Vagina (tissue), 2 donors: Measurements from ENCODE around the gene CBFA2T2. TPM values are rescaled to one million over a fixed set of nuclear protein-coding genes. Genes with fewer than 3 reads are reported as not detected.
"Not testable (repeated sequence)": the region's sequence is repeated elsewhere in the genome, so short reads cannot be mapped to it uniquely, and the experiment has no call there.

Source experiments
- DNase-seq, 2 donors: peaks; one replicate each; pipeline ENCODE4 v3.0.0-alpha.2; 2017; ENCODE audit errors: extremely low spot score in 2 of 2
- H3K27ac ChIP-seq: fragments of 200-600 bp; sonication (generic); one replicate; pipeline ENCODE4 v1.5.1; 2019
- H3K27me3 ChIP-seq: fragments of 200-600 bp; sonication (generic); one replicate; pipeline ENCODE4 v1.5.1; 2019
- H3K36me3 ChIP-seq, 2 donors: fragments of 200-600 bp; sonication (generic); one replicate each; pipeline ENCODE4 v1.5.1; 2017 to 2019
- H3K4me1 ChIP-seq: fragments of 200-600 bp; sonication (generic); one replicate; pipeline ENCODE4 v1.5.1; 2019
- H3K4me3 ChIP-seq, 2 donors: fragments of 200-600 bp; sonication (generic); 1 replicate in 1 of 2; 2 replicates in 1 of 2; pipeline ENCODE4 v1.5.1; 2016 to 2019
- H3K9me3 ChIP-seq: fragments of 200-600 bp; sonication (generic); one replicate; pipeline ENCODE4 v1.5.1; 2019
- CTCF ChIP-seq, 3 experiments: fragments of 450-650 bp in 2 of 3; fragments of 200-600 bp in 1 of 3; sonication (generic) in 1 of 3; IDR thresholded peaks; one replicate each; pipeline ENCODE4 v1.5.1; 2017 to 2019; ENCODE audit warnings: antibody characterized with exemption in 3 of 3, mild to moderate bottlenecking in 2 of 3, moderate library complexity in 2 of 3
- POLR2A ChIP-seq, 2 donors: fragments of 450-650 bp; IDR thresholded peaks; one replicate each; pipeline ENCODE4 v1.6.1; 2017; ENCODE audit warnings: antibody characterized with exemption in 2 of 2, mild to moderate bottlenecking in 2 of 2, moderate library complexity in 2 of 2
- POLR2AphosphoS5 ChIP-seq, 2 donors: sonication (generic); formaldehyde crosslinking; IDR thresholded peaks; one replicate each; pipeline ENCODE4 v1.9.0; 2017; ENCODE audit warnings: antibody characterized with exemption in 2 of 2, mild to moderate bottlenecking in 2 of 2, low read depth in 1 of 2; ENCODE audit not compliant: insufficient read depth in 1 of 2
- intact Hi-C: fragments of 100-400 bp; cut with DNase I; formaldehyde crosslinking; loops from one replicate; pipeline ENCODE4 v1.15.1; 2023
- total RNA-seq: library from RNA; depleted of rRNA; stranded (reverse); fragments of >200 nt; gene quantifications from one replicate; pipeline ENCODE4 v1.2.3, GENCODE V29; 2016

CBFA2T2 gene
- total RNA-seq, 1 donor from 2014 or later: 34.9 TPM

GRCh38 chr20:33627577-33628216 lies 137.8 kb downstream of the CBFA2T2 start:
- Histone ChIP-seq H3K27me3 (no peaks in the 10 kb centered on the region), H3K4me3 (no peak overlapping the region), H3K9me3 (no peaks in the 10 kb centered on the region), H3K36me3 (peaks cover 0 to 64% of the 10 kb centered on the region in 2 donors), H3K4me1 (no peaks in the 10 kb centered on the region), H3K27ac (no peak overlapping the region)
- DNase-seq: no peak
- TF ChIP-seq POLR2A (IDR thresholded peaks at IDR 0.05) (no peak), CTCF (IDR thresholded peaks at IDR 0.05) (no peak), POLR2AphosphoS5 (IDR thresholded peaks at IDR 0.05; ENCODE audit: insufficient read depth in 1 of 2, low read depth in 1 of 2) (no peak)
- intact Hi-C loops: no loop called here

GRCh38 chr20:33629533-33629932 lies 139.6 kb downstream of the CBFA2T2 start:
- no peak for TF ChIP-seq POLR2A (IDR thresholded peaks at IDR 0.05)
- no peak for TF ChIP-seq CTCF (IDR thresholded peaks at IDR 0.05)
- TF ChIP-seq POLR2AphosphoS5 (IDR thresholded peaks at IDR 0.05; ENCODE audit: insufficient read depth in 1 of 2, low read depth in 1 of 2): no peak
- intact Hi-C loops: no loop called here
- no peak for DNase-seq
- H3K4me1 ChIP-seq: no peaks in the 10 kb centered on the region
- no peak overlapping the region for H3K4me3 ChIP-seq
- peaks cover 0 to 67% of the 10 kb centered on the region in 2 donors for H3K36me3 ChIP-seq
- H3K9me3 ChIP-seq: no peaks in the 10 kb centered on the region
- H3K27ac ChIP-seq: no peak overlapping the region
- no peaks in the 10 kb centered on the region for H3K27me3 ChIP-seq

GRCh38 chr20:33629979-33630378 lies 140.1 kb downstream of the CBFA2T2 start:
- H3K9me3 ChIP-seq: no peaks in the 10 kb centered on the region
- TF ChIP-seq POLR2AphosphoS5 (IDR thresholded peaks at IDR 0.05; ENCODE audit: insufficient read depth in 1 of 2, low read depth in 1 of 2): no peak
- TF ChIP-seq CTCF (IDR thresholded peaks at IDR 0.05): no peak
- TF ChIP-seq POLR2A (IDR thresholded peaks at IDR 0.05): no peak
- intact Hi-C loops: no loop called here
- DNase-seq: no peak
- H3K27me3 ChIP-seq: no peaks in the 10 kb centered on the region
- H3K4me1 ChIP-seq: no peaks in the 10 kb centered on the region
- H3K36me3 ChIP-seq: peaks cover 0 to 70% of the 10 kb centered on the region in 2 donors
- no peak overlapping the region for H3K27ac ChIP-seq
- no peak overlapping the region for H3K4me3 ChIP-seq

- Histone ChIP-seq H3K36me3 (peaks cover 0 to 70% of the 10 kb centered on the region in 2 donors), H3K9me3 (no peaks in the 10 kb centered on the region), H3K4me3 (no peak overlapping the region), H3K4me1 (no peaks in the 10 kb centered on the region), H3K27me3 (no peaks in the 10 kb centered on the region), H3K27ac (no peak overlapping the region)
- no peak for DNase-seq
- intact Hi-C loops: no loop called here
- TF ChIP-seq CTCF (IDR thresholded peaks at IDR 0.05) (no peak), POLR2AphosphoS5 (IDR thresholded peaks at IDR 0.05; ENCODE audit: insufficient read depth in 1 of 2, low read depth in 1 of 2) (no peak), POLR2A (IDR thresholded peaks at IDR 0.05) (no peak)
Observed at GRCh38 chr20:33630507-33630906, 140.6 kb downstream of the CBFA2T2 start.

GRCh38 chr20:33631910-33632309 lies 142.0 kb downstream of the CBFA2T2 start:
- H3K9me3 ChIP-seq, H3K4me3 ChIP-seq, H3K4me1 ChIP-seq, H3K27me3 ChIP-seq, DNase-seq, H3K27ac ChIP-seq, intact Hi-C loops: not testable (repeated sequence)
- peaks cover 0 to 62% of the 10 kb centered on the region in 2 donors for H3K36me3 ChIP-seq
